Endothelial cell of umbilical vein (primary cell): ENCODE measurements around the gene NEK8. TPM values are rescaled to one million over a fixed set of nuclear protein-coding genes. Genes with fewer than 3 reads are reported as not detected.

Experiments
- BruUV-seq: library from RNA; stranded (reverse); fragments of 400-500 nt; replicated peaks from 2 replicates; lab custom pipeline; 2021; lab: Mats Ljungman, UMichigan
- CTCF ChIA-PET: fragments of 300-600, 350-600 bp; sonication (Branson Sonifier 250); formaldehyde crosslinking; loops from one replicate; lab custom pipeline; 2021; ENCODE audit warnings: antibody characterized with exemption, inconsistent platforms; lab: Charles Lee
- POLR2A ChIA-PET: fragments of 300-600, 350-600 bp; sonication (Branson Sonifier 250); formaldehyde crosslinking; loops from one replicate; lab custom pipeline; 2021; ENCODE audit warnings: antibody characterized with exemption, inconsistent platforms; lab: Charles Lee
- DNase-seq: peaks from one replicate; pipeline ENCODE4 v3.0.0-alpha.2; 2011; ENCODE audit warnings: low read depth, low spot score
- FAIRE-seq: peaks from 2 replicates; lab custom pipeline; 2011; peaks lifted over from hg19 to GRCh38; lab: Jason Lieb, UNC
- H2AFZ ChIP-seq: 2 replicates; pipeline ENCODE4 v1.6.0; 2012; ENCODE audit warnings: low read depth, low read length, control low read depth, inconsistent platforms
- H3K27ac ChIP-seq: 2 replicates; pipeline ENCODE4 v1.5.1; 2011; ENCODE audit warnings: low read depth, mild to moderate bottlenecking, control low read depth, low read length, moderate library complexity; ENCODE audit not compliant: insufficient read depth
- H3K27me3 ChIP-seq, 2 experiments: 2 replicates each; pipeline versions ENCODE4 v1.6.0 to v1.6.1; 2011; ENCODE audit warnings: low read length in 2 of 2, mixed read lengths in 1 of 2; ENCODE audit not compliant: control insufficient read depth in 2 of 2, insufficient read depth in 2 of 2
- H3K36me3 ChIP-seq, 2 experiments: 2 replicates in 1 of 2; 3 replicates in 1 of 2; pipeline ENCODE4 v1.5.1; 2011; ENCODE audit warnings: low read length in 2 of 2, mild to moderate bottlenecking in 1 of 2, moderate library complexity in 1 of 2; ENCODE audit not compliant: control insufficient read depth in 2 of 2, insufficient read depth in 2 of 2; ENCODE audit errors: extremely low read depth in 1 of 2
- H3K4me1 ChIP-seq: 3 replicates; pipeline ENCODE4 v1.5.1; 2011; ENCODE audit warnings: mild to moderate bottlenecking, low read length; ENCODE audit not compliant: control insufficient read depth, insufficient read depth; ENCODE audit errors: extremely low read depth
- H3K4me2 ChIP-seq: 2 replicates; pipeline ENCODE4 v1.6.1; 2011; ENCODE audit warnings: low read length, control low read depth, mixed read lengths; ENCODE audit not compliant: insufficient read depth
- H3K4me3 ChIP-seq, 3 experiments: fragments of 200-600 bp in 1 of 3; sonication (generic), shearing (Covaris generic) in 1 of 3; replicated peaks in 1 of 3; 2 replicates each; pipeline ENCODE4 v1.5.1; 2011 to 2016; ENCODE audit warnings: control low read depth in 3 of 3, low read length in 3 of 3, mild to moderate bottlenecking in 2 of 3, inconsistent platforms in 1 of 3, low read depth in 1 of 3, moderate library complexity in 1 of 3; ENCODE audit not compliant: insufficient read depth in 1 of 3
- H3K79me2 ChIP-seq: 2 replicates; pipeline ENCODE4 v1.6.0; 2012; ENCODE audit warnings: low read length, inconsistent platforms; ENCODE audit not compliant: control insufficient read depth, insufficient read depth
- H3K9ac ChIP-seq: replicated peaks from 2 replicates; pipeline ENCODE3; 2011; ENCODE audit warnings: low read length, control low read depth; ENCODE audit not compliant: insufficient read depth; ENCODE audit errors: extremely low read depth
- H3K9me1 ChIP-seq: replicated peaks from 3 replicates; pipeline ENCODE4 v1.6.0; 2011; ENCODE audit warnings: mild to moderate bottlenecking, low read length; ENCODE audit not compliant: control insufficient read depth, insufficient read depth; ENCODE audit errors: extremely low read depth
- H3K9me3 ChIP-seq: replicated peaks from 2 replicates; pipeline ENCODE4 v1.5.1; 2012; ENCODE audit warnings: low read length, inconsistent platforms; ENCODE audit not compliant: control insufficient read depth, insufficient read depth
- H4K20me1 ChIP-seq: replicated peaks from 2 replicates; pipeline ENCODE3; 2011; ENCODE audit warnings: mild to moderate bottlenecking, low read length; ENCODE audit not compliant: control insufficient read depth, insufficient read depth; ENCODE audit errors: extremely low read depth
- CTCF ChIP-seq, 2 donors: IDR thresholded peaks; 1 replicate in 1 of 2; 2 replicates in 1 of 2; pipeline ENCODE4 v1.5.1; 2011; ENCODE audit warnings: low read length in 2 of 2, mild to moderate bottlenecking in 2 of 2, moderate library complexity in 2 of 2, control low read depth in 1 of 2, inconsistent platforms in 1 of 2, low read depth in 1 of 2; ENCODE audit not compliant: insufficient read depth in 1 of 2; ENCODE audit errors: extremely low read depth in 1 of 2
- EZH2 ChIP-seq: IDR thresholded peaks from 2 replicates; pipeline ENCODE4 v1.6.1; 2012; ENCODE audit warnings: borderline replicate concordance, low read depth, mild to moderate bottlenecking, moderate library complexity, low read length, inconsistent platforms; ENCODE audit not compliant: severe bottlenecking
- FOS ChIP-seq: IDR thresholded peaks from 2 replicates; pipeline ENCODE4 v1.6.1; 2011; ENCODE audit warnings: mild to moderate bottlenecking, low read length, moderate library complexity, borderline replicate concordance; ENCODE audit not compliant: insufficient read depth
- GATA2 ChIP-seq: IDR thresholded peaks from 2 replicates; pipeline ENCODE4 v1.7.0; 2011; ENCODE audit warnings: low read depth, mild to moderate bottlenecking, moderate library complexity, mixed read lengths, low read length; ENCODE audit not compliant: insufficient read length, insufficient read depth
- JUN ChIP-seq: IDR thresholded peaks from 2 replicates; pipeline ENCODE4 v1.6.1; 2011; ENCODE audit warnings: borderline replicate concordance, low read depth; ENCODE audit not compliant: insufficient read length, insufficient read depth
- MYC ChIP-seq: IDR thresholded peaks from one replicate; pipeline ENCODE4 v1.6.1; 2011; ENCODE audit warnings: mild to moderate bottlenecking, low read depth, low read length
- POLR2A ChIP-seq: IDR thresholded peaks from 2 replicates; pipeline ENCODE4 v1.6.1; 2012; ENCODE audit warnings: low read depth, mild to moderate bottlenecking, control low read depth, low read length
- POLR2AphosphoS5 ChIP-seq: IDR thresholded peaks from 2 replicates; pipeline ENCODE4 v1.6.1; 2012; ENCODE audit warnings: low read depth, mild to moderate bottlenecking, control low read depth, low read length, moderate library complexity; ENCODE audit not compliant: insufficient read depth
- dilution Hi-C: fragments of 300-500 bp; cut with MboI; formaldehyde crosslinking; loops from one replicate; pipeline ENCODE4 v1.15.0; 2019; ENCODE audit warnings: low sequenced_read_pairs; ENCODE audit not compliant: extremely low pct_ligation_motif_present
- intact Hi-C: fragments of 100-400 bp; cut with micrococcal nuclease; formaldehyde crosslinking; loops from one replicate; pipeline ENCODE4 v1.10.0; 2022
- polyA plus RNA-seq, 4 experiments: library from polyadenylated mRNA; depleted of rRNA in 3 of 4; stranded (reverse) in 3 of 4; unstranded in 1 of 4; fragments of >200 nt; gene quantifications; 2 replicates each; pipeline versions ENCODE4 v1.2.1 to v1.2.3, GENCODE V29; 2011 to 2012; ENCODE audit warnings: missing spikeins in 1 of 4
- total RNA-seq: library from RNA; stranded (reverse); gene quantifications from 2 replicates; pipeline ENCODE4 v1.2.3, GENCODE V29; 2021
- TF ChIP-seq, protein P1 (sequence below): IDR thresholded peaks from 2 replicates; pipeline ENCODE4 v1.6.1; 2011; ENCODE audit not compliant: insufficient read depth, insufficient read length

Gene NEK8
- total and polyA plus RNA-seq, 2 donors (not counting 3 experiments of a cell fraction or from before 2014, with no cell fraction given) = 3.1 to 3.2 TPM

- dilution Hi-C loops (no loop called here), intact Hi-C loops (no loop called here)
- POLR2A ChIA-PET = no interaction called here
- Histone ChIP-seq H3K4me3 (no peak overlapping the region), H4K20me1 (no peaks in the 10 kb centered on the region), H3K9ac (no peak overlapping the region), H2AFZ (no peak overlapping the region), H3K4me2 (no peak overlapping the region), H3K4me1 (no peaks in the 10 kb centered on the region), H3K36me3 (peaks cover 15 to 54% of the 10 kb centered on the region in 2 experiments), H3K27ac (no peak overlapping the region), H3K79me2 (no peaks in the 10 kb centered on the region), H3K9me3 (no peaks in the 10 kb centered on the region), H3K9me1 (no peaks in the 10 kb centered on the region), H3K27me3 (no peaks in the 10 kb centered on the region)
- no peak for TF ChIP-seq POLR2A
- TF ChIP-seq GATA2 = no peak
- TF ChIP-seq EZH2 = no peak
- no peak for TF ChIP-seq FOS
- TF ChIP-seq, protein P1, sequence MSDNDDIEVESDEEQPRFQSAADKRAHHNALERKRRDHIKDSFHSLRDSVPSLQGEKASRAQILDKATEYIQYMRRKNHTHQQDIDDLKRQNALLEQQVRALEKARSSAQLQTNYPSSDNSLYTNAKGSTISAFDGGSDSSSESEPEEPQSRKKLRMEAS = no peak
- DNase-seq (no peak), FAIRE-seq (no peak)
- BruUV-seq = no TSS peak
- CTCF ChIA-PET = interaction anchor here (1.9 kb wide), 1 partner anchor 57 kb away, joined by 6 read pairs; no protein-coding TSS in a partner anchor
Observed at GRCh38 chr17:28703552-28704218, 24.9 kb upstream of the NEK8 start.

- no TSS peak for BruUV-seq
- no peak overlapping the region for H2AFZ ChIP-seq
- H3K79me2 ChIP-seq = no peaks in the 10 kb centered on the region
- intact Hi-C loops (no loop called here), dilution Hi-C loops (no loop called here)
- H3K4me3 ChIP-seq = no peak overlapping the region
- H3K9ac ChIP-seq = no peak overlapping the region
- no peaks in the 10 kb centered on the region for H3K9me1 ChIP-seq
- no peaks in the 10 kb centered on the region for H3K27me3 ChIP-seq
- H3K9me3 ChIP-seq = no peaks in the 10 kb centered on the region
- no peaks in the 10 kb centered on the region for H3K4me1 ChIP-seq
- H3K27ac ChIP-seq = no peak overlapping the region
- ChIA-PET POLR2A (no interaction called here), CTCF (interaction anchor here (1.9 kb wide), 1 partner anchor 57 kb away, joined by 6 read pairs; no protein-coding TSS in a partner anchor)
- no peak for DNase-seq
- no peak overlapping the region for H3K4me2 ChIP-seq
- FAIRE-seq = no peak
- peaks cover 13 to 48% of the 10 kb centered on the region in 2 experiments for H3K36me3 ChIP-seq
- H4K20me1 ChIP-seq = no peaks in the 10 kb centered on the region
- TF ChIP-seq POLR2AphosphoS5 (no peak), EZH2 (no peak), JUN (no peak), GATA2 (no peak), FOS (no peak), CTCF (IDR thresholded peaks at IDR 0.05; ENCODE audit: extremely low read depth in 1 of 2, insufficient read depth in 1 of 2, low read depth in 1 of 2, low read length in 2 of 2) (no peak), MYC (no peak)
- TF ChIP-seq, protein P1 = no peak
Observed at GRCh38 chr17:28704219-28704858, 24.2 kb upstream of the NEK8 start.
